Breast epithelium (tissue), 4 donors: ENCODE results near the gene TENM3. TPM values are rescaled to one million over a fixed set of nuclear protein-coding genes. Genes with fewer than 3 reads are reported as not detected.

Source experiments
- DNase-seq, 2 donors: peaks; one replicate each; pipeline ENCODE4 v3.0.0-alpha.2; 2019; ENCODE audit warnings: low spot score in 2 of 2
- H3K27ac ChIP-seq, 2 donors: fragments of 200-600 bp; sonication (generic) in 1 of 2; one replicate each; pipeline ENCODE4 v1.5.1; 2016 to 2019; ENCODE audit warnings: mild to moderate bottlenecking in 1 of 2
- H3K27me3 ChIP-seq, 2 donors: fragments of 200-600 bp; sonication (generic) in 1 of 2; one replicate each; pipeline versions ENCODE4 v1.5.1 to v1.6.0; 2017 to 2019; ENCODE audit warnings: control low read depth in 1 of 2, mild to moderate bottlenecking in 1 of 2
- H3K36me3 ChIP-seq: fragments of 200-600 bp; one replicate; pipeline ENCODE4 v1.5.1; 2019
- H3K4me1 ChIP-seq, 2 donors: fragments of 200-600 bp; sonication (generic); one replicate each; pipeline ENCODE4 v1.5.1; 2016 to 2019; ENCODE audit warnings: control low read depth in 1 of 2
- H3K4me3 ChIP-seq, 3 donors: fragments of 200-600 bp; sonication (generic); 1 replicate in 2 of 3; 2 replicates in 1 of 3; pipeline ENCODE4 v1.5.1; 2016 to 2019; ENCODE audit warnings: mild to moderate bottlenecking in 3 of 3, moderate library complexity in 2 of 3
- H3K9me3 ChIP-seq, 2 donors: fragments of 200-600 bp; sonication (generic) in 1 of 2; one replicate each; pipeline ENCODE4 v1.5.1; 2016 to 2019; ENCODE audit warnings: control low read depth in 1 of 2
- POLR2A ChIP-seq: fragments of 450-650 bp; IDR thresholded peaks from one replicate; pipeline ENCODE4 v1.6.1; 2016; ENCODE audit warnings: antibody characterized with exemption, mild to moderate bottlenecking, moderate library complexity
- POLR2AphosphoS5 ChIP-seq, 3 donors: sonication (generic); formaldehyde crosslinking; IDR thresholded peaks; one replicate each; pipeline ENCODE4 v1.6.1; 2017; ENCODE audit warnings: antibody characterized with exemption in 3 of 3
- intact Hi-C: fragments of 100-400 bp; cut with DNase I; formaldehyde crosslinking; loops from one replicate; pipeline ENCODE4 v1.15.1; 2023; ENCODE audit warnings: low total_unique reads
- total RNA-seq, 3 donors: library from RNA; depleted of rRNA; stranded (reverse); fragments of >200 nt; gene quantifications; one replicate each; pipeline ENCODE4 v1.1.0, GENCODE V29; 2016
- TF ChIP-seq, protein P1 (sequence below), 3 donors: fragments of 450-650 bp; IDR thresholded peaks; one replicate each; pipeline ENCODE4 v1.5.1; 2016 to 2017; ENCODE audit warnings: antibody characterized with exemption in 3 of 3, mild to moderate bottlenecking in 3 of 3, moderate library complexity in 3 of 3

The TENM3 gene
- total RNA-seq, 3 donors from 2014 or later: 4.6 to 30.6 (median 8.8) TPM

DNA sequence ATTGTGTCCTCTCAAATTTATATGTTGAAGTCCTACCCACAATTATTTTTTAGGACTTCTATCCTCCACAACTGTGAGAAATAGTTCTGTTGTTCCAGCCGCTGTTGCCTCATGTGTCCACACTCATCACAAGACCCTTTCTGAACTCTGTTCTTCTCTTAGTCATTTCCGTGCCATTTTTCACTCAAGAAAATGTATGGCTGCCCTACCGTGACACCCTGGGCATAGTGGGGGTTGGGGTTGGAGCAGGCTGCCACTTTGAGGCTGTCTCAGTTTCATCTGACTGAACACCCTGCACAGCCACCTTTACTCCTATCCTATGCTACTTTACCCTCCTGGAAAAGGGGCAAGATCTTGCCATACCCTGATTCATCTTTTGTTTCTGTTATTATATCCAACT is 319.1 kb downstream of the TENM3 start:
- H3K4me1 ChIP-seq: no peaks in the 10 kb centered on the region
- no peaks in the 10 kb centered on the region for H3K36me3 ChIP-seq
- TF ChIP-seq POLR2A: no peak
- TF ChIP-seq POLR2AphosphoS5 (IDR thresholded peaks at IDR 0.05): no peak
- TF ChIP-seq, protein P1, sequence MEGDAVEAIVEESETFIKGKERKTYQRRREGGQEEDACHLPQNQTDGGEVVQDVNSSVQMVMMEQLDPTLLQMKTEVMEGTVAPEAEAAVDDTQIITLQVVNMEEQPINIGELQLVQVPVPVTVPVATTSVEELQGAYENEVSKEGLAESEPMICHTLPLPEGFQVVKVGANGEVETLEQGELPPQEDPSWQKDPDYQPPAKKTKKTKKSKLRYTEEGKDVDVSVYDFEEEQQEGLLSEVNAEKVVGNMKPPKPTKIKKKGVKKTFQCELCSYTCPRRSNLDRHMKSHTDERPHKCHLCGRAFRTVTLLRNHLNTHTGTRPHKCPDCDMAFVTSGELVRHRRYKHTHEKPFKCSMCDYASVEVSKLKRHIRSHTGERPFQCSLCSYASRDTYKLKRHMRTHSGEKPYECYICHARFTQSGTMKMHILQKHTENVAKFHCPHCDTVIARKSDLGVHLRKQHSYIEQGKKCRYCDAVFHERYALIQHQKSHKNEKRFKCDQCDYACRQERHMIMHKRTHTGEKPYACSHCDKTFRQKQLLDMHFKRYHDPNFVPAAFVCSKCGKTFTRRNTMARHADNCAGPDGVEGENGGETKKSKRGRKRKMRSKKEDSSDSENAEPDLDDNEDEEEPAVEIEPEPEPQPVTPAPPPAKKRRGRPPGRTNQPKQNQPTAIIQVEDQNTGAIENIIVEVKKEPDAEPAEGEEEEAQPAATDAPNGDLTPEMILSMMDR (IDR thresholded peaks at IDR 0.05): no peak
- no peaks in the 10 kb centered on the region for H3K27me3 ChIP-seq
- H3K9me3 ChIP-seq: no peaks in the 10 kb centered on the region
- no peak overlapping the region for H3K27ac ChIP-seq
- DNase-seq: no peak
- intact Hi-C loops: no loop called here
- no peak overlapping the region for H3K4me3 ChIP-seq

- H3K4me3 ChIP-seq: no peak overlapping the region
- no peaks in the 10 kb centered on the region for H3K27me3 ChIP-seq
- no peak for DNase-seq
- no peak overlapping the region for H3K27ac ChIP-seq
- TF ChIP-seq, protein P1 (IDR thresholded peaks at IDR 0.05): no peak
- TF ChIP-seq POLR2A: no peak
- no peak for TF ChIP-seq POLR2AphosphoS5 (IDR thresholded peaks at IDR 0.05)
- no peaks in the 10 kb centered on the region for H3K36me3 ChIP-seq
- H3K4me1 ChIP-seq: no peaks in the 10 kb centered on the region
- no peaks in the 10 kb centered on the region for H3K9me3 ChIP-seq
- intact Hi-C loops: no loop called here
These were observed 321.6 kb downstream of the TENM3 start for GRCh38 chr4:182564724-182565369.

GRCh38 chr4:182567119-182567518 is 323.9 kb downstream of the TENM3 start:
- TF ChIP-seq, protein P1 (IDR thresholded peaks at IDR 0.05): no peak
- no peak for TF ChIP-seq POLR2AphosphoS5 (IDR thresholded peaks at IDR 0.05)
- no peak for TF ChIP-seq POLR2A

DNA sequence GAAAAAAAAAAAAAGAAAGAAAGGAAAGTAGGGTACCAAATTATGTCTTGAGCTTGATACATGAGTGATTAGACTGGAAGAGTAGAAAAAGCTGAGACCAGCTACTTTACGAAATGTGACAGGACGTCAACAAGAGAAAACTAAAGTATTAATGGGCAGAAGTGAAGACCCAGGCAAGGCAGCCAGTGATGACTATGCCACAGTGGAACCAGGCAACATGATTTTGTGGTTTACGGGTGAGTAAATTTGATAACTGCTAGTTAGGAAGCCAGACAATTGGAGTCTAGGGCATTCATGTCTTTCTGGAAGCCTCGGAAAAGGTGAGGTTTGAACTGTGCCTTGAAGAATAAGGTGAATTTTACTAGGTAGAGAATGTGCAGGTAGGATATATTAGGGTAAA is 326.4 kb downstream of the TENM3 start:
- DNase-seq: no peak
- TF ChIP-seq, protein P1 (IDR thresholded peaks at IDR 0.05): no peak
- TF ChIP-seq POLR2AphosphoS5 (IDR thresholded peaks at IDR 0.05): no peak
- TF ChIP-seq POLR2A: no peak
- intact Hi-C loops: no loop called here
- Histone ChIP-seq H3K4me1 (no peaks in the 10 kb centered on the region), H3K27ac (no peak overlapping the region), H3K36me3 (no peaks in the 10 kb centered on the region), H3K4me3 (no peak overlapping the region), H3K9me3 (no peaks in the 10 kb centered on the region), H3K27me3 (no peaks in the 10 kb centered on the region)

More at GRCh38 chr4:182567119-182567518, 323.9 kb downstream of the TENM3 start:
- H3K27ac ChIP-seq: no peak overlapping the region
- no peaks in the 10 kb centered on the region for H3K36me3 ChIP-seq
- H3K27me3 ChIP-seq: no peaks in the 10 kb centered on the region
- intact Hi-C loops: no loop called here
- no peak overlapping the region for H3K4me3 ChIP-seq
- no peaks in the 10 kb centered on the region for H3K4me1 ChIP-seq
- H3K9me3 ChIP-seq: no peaks in the 10 kb centered on the region
- DNase-seq: no peak

- Histone ChIP-seq H3K27me3 (no peaks in the 10 kb centered on the region), H3K36me3 (no peaks in the 10 kb centered on the region), H3K9me3 (no peaks in the 10 kb centered on the region), H3K4me1 (no peaks in the 10 kb centered on the region), H3K27ac (no peak overlapping the region), H3K4me3 (no peak overlapping the region)
- no peak for DNase-seq
- TF ChIP-seq POLR2A: no peak
- no peak for TF ChIP-seq POLR2AphosphoS5 (IDR thresholded peaks at IDR 0.05)
- TF ChIP-seq, protein P1 (IDR thresholded peaks at IDR 0.05): no peak
- intact Hi-C loops: loop anchor here (2.0 kb wide), 1 partner anchor 44 kb away; no protein-coding TSS in a partner anchor
These were observed 331.5 kb downstream of the TENM3 start for GRCh38 chr4:182574706-182575105.
